ENCODE measurements around the gene IHH.

The IHH gene

GRCh38 chr2:219073413-219074129 lies 12.8 kb upstream of the IHH start:
- DNase-seq (ENCODE audit: low spot score) = peak; percentile 62

DNA sequence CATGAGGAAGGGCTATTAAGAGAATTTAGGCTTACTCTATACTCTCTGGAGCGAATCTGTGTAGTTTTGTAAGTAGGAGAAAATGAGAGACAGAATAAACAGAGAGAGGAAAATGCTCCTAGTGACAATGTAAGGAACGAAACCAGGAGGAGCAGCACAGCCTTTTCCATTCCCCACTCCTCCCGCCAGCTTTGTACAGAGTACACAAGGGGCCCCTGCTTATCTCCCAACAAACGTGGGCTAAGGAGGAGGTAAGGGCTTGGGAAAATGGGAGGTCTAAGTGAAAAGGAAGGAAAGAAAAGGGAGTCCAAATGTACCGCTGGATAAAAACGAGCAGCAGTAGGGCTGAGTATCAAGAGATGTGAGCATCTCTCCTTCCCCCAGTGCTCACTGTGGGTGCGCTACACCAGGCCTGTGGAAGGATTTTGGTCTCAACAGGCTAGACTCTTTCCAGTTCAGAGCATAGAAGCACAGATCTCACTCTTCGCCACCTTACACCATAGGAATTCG lies 12.1 kb upstream of the IHH start:
- no peak for DNase-seq (ENCODE audit: low spot score)

DNA sequence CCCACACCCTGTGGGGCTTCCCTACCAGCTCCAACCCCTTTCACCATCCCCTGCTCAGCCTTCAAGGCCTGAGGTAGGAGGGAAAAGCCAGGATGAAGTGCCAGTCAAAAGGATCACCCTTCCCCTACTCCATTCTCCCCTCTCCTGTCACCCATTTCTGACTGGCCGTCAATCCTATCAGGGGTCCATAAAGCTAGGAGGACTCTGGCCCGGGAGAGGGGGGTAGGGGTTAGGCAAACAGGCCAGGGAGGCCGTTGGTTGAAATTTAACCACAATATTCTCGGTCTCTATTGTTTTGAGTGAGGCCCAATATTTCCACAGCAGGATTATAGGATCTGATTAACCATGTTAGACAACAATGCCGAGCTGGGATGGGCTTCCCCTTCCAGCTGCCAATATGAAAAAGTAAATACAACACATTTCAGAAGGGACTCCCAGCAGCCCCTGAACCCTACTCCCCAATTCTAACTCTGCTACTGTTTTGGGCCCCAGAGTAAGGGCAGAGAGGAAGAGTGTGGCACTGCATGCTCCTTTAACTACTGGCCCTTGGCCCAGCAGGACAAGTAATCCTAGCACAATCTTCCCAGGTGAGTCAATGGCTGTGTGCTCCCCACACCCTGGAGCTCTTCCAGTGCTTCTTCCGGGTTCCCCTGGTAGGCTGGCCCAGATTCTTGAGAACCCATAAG lies 10.6 kb upstream of the IHH start:
- peak; percentile 38 for DNase-seq (ENCODE audit: low spot score)

DNA sequence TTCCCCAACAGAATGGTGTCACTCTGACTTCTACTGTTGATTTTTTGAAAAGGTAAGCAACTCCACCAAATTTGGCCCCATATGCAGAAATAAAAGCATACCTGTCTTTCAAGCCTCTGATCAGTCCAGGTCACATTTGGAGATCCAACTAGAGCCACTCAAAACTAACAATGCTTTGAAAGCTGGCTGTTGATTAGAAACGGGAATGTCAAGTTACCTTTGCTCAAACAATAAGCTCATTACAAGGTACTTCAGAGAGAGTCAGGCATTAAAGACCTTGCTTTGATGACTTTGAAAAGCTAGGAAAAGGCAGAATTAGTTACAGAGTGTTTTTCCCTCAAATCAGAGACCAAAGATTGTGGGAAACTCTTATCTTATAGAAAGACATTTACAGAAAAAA lies 4.8 kb upstream of the IHH start:
- DNase-seq (ENCODE audit: low spot score) = no peak

DNA sequence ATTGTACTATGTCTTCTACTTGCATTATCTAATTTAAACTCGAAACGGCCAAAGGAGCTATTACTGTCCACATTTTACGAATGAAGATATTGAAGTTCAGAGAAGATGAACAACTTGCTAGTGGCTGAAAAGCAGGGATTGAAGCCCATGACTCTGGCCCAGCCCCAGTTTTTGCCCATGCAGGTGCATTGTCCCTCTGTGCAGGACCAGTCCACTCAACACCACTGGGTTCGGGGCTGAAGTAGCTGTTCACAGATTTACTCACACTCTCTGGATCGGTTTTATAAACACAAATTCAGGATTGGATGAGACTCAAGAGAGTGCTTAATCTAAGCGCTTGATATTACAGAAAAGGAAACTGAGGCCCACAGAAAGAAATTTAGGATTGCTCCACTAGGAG lies 1.4 kb upstream of the IHH start:
- no peak for DNase-seq (ENCODE audit: low spot score)

GRCh38 chr2:219059725-219060682 lies 717 bp downstream of the IHH start:
- DNase-seq (ENCODE audit: low spot score) = no peak

DNA sequence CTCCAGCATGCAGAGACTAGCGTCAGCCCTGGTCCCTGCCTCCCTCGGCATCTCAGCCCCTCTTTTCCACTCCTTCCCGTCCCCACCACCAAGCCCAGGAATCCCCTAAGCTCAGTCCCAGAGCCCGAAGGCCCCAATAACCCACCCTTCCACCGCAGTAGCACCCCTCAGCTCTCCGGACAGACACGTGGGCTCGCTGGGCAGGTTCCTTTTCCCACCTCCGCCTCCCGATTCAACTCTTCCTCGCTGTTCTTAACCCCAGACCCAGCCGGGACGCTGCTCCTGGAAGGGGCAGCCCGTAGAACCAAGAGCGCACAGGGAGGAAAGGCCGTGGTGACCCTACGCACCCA lies 1.4 kb downstream of the IHH start:
- DNase-seq (ENCODE audit: low spot score) = no peak

DNA sequence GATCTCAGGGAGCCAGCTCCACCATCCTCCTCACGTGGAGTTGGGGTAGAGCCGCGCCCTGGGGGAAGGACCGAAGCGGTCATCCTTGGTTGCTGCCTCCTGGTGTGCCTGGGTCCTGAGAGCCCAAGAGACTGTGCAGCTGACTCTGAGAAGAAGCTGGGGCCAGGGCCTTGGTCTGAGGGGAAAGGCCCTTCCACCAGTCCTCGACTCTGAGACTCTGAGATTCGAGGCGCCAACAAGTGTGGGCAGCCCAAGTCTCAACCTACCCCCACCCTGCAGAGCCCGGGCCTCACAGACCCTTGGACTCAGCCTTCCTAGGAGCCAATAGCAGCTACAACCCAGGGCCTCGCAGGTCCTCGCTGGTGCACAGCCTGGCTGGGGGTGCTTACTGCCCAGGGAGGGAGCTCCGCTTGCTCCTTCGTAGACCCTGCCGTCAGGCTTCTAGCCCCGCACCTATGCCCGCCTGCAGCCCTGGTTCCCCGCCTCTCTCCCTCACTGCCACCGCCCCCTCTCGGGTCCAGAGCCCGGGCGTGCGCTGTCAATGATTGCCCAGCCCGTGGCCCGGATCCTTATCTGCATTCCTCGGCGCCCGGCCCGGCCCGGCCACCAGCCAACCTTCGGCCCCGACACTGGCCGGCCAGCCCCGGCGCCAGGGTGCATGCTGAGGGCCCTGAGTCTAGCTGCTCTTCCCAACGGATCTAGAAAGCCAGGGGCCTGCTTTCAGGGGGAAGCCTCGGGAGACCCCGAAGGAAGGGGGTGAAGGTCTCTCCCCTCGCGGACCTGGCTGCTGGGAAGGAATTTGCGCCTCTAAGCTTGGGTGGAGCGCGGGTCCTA lies 2.0 kb downstream of the IHH start:
- peak; percentile 61 for DNase-seq (ENCODE audit: low spot score)

DNA sequence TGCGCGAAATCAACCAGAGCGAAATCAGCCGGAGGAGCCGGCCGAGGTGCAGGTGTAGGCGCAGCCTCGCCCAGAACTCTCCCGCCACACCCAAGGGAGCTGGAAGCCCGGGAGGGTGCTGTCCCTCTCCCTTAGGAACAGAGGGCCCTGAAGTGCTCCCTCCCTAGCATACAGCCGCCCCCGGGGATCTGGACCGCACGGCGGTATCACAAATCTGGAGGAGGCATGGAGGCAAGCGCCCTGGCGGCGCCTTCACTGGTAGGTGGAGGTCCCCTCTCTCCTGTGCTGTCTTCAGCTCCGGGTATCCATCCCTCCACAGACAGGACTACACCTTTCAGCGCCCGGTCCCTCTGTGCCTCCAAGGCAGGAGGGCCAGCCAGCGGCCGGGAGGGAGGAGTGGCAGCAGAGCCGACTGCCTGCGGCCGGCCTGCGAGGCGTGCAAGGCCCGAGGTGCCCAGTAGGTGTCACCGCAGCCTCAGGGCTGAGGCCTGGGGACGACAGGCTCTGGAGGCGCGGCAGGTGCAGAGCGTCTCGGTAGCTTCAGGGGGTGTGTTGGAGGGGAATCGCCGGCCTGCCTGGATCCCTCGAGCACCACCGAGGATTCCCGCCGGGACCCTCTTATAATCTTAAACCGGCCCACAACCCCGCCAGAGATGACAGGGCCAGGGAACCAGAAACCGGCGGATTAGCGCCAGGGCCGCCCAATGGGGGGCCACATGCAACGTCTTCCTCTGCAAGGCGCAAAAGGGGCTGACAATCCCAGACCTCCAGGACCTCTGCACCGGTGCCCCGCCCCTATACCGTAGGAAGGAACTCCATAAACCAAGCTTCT lies 2.8 kb downstream of the IHH start:
- DNase-seq (ENCODE audit: low spot score) = peak; percentile 87

GRCh38 chr2:219056896-219057708 lies 3.6 kb downstream of the IHH start:
- DNase-seq (ENCODE audit: low spot score) = no peak

DNA sequence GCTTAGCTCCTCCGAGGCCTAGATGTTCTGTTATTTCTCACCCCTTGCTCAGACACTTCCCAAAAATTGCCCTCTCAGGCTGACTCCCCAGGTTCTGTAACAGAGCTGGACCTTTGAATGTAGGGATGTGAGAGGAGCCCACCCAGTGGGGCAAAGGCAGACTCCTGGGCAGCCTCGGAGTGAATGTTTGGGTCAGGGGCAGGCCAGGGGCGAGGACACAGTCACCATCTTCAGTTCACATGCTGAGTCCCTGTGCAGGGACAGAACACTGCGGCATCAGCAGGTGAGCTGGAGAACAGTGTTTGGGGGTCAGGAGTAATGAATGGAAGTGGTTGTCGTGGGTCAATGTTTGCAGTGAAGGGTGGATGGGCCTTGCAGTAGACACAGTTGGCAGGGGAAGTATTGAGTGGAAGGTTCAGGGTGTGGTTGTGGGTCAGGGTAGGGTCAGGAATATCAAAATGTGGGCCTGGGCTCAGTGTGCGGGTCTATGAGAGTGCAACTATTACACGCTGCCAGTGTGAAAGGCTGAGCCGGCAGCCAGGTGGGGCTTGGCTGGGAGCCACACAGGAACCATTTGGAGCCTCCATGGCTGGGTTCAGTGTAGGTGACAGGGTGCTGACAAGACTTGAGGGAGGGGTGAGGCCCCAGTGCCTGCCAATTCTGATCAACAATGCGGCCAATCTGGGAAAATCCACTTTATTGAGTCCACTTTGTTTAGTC lies 4.4 kb downstream of the IHH start:
- no peak for DNase-seq (ENCODE audit: low spot score)

DNA sequence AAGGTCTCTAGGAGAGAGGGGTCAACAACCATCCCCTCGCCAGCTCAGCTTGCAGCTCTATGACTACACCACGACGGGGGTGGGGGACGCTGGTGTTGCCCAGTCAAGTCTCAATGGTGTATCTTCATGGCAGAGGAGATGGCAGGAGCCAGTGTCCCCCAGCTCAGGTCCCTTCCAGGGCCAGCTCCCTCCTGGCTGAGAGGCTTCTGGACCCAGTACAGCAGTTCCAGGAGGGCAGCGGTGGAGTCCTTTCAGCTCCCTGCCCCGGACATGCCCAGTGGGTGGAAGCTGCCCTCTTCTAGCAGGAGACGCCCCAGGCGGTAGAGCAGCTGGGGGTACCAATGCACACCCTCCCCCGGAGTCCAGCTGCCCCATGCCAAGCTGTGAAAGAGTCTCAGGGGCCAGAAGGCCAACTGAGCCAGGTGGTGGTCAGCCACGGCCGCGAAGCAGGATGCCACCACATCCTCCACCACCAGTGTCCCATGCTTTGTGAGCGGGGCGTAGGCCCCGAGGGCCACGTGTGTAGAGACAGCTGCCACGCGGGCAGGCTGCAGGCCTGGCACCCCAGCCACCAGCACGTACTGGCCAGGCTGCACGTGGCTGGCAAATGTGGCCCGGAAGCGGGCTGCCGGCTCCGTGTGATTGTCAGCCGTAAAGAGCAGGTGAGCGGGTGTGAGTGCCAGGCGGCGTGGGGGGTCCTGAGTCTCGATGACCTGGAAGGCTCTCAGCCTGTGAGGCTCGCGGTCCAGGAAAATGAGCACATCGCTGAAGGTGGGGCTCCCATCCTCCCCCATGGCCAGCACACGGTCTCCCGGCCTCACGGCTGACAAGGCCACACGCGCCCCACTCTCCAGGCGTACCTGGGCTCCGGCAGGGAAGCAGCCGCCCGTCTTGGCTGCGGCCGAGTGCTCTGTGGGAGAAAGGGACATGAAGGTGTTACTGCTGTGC lies 5.5 kb downstream of the IHH start:
- DNase-seq (ENCODE audit: low spot score) = no peak

DNA sequence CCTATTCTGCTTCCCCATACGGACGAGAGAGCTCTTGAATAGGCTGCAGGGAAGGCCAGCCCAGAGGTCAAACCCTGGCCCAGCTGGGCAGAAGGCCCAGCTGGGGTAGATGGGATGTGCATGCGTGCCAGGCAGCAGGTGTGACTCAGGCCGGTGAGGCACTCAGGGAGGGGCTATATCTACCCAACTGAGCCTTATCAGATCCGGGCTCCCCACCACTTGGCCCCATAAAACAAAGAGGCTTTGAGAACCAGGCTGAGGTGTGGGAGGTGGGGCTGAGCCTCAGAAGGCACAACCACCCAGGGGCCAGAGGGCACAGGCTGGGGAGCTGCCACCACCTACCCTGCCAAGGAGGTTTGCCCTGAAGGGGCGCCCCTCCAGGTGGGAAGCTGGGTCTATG lies 11.4 kb downstream of the IHH start:
- no peak for DNase-seq (ENCODE audit: low spot score)

GRCh38 chr2:219045937-219046550 lies 14.7 kb downstream of the IHH start:
- peak; percentile 60 for DNase-seq (ENCODE audit: low spot score)

- no peak for DNase-seq (ENCODE audit: low spot score)
Observed at GRCh38 chr2:219042750-219043149, 18.0 kb downstream of the IHH start.

- no peak for DNase-seq (ENCODE audit: low spot score)
Observed at GRCh38 chr2:219042157-219042556, 18.6 kb downstream of the IHH start.

DNA sequence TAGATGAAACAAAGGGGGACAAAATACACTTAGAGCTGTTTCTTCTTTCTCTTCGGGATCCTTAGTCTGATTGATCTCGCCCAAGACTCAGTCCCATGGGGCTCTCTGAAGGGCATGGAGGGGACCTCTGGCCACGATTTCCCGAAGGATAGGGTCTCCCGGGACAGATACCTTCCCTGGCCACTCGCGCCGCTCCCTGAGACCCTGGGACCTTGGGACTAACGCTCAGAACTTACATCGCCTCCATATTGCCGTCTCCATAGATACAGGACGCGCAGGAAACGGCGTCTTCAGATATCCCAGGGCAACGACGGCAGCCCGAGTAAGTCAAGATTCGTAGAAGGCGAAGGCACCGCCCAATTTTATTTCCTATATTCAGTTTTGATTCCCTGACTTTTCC lies 19.5 kb downstream of the IHH start, which contains the start of gene CFAP65:
Gene CFAP65 (minus strand): TSS at position 265 of the 400 bp plus-strand sequence. CDS start 2,468 bp downstream, outside the sequence.
- peak; percentile 56 for DNase-seq (ENCODE audit: low spot score)

Data from AG08395 (cell line).